ENCODE results near the gene CRCP. TPM values are rescaled to one million over a fixed set of nuclear protein-coding genes. Genes with fewer than 3 reads are reported as not detected.

CRCP gene
- polyA plus RNA-seq, 12 donors: 20.4 to 38.5 (median 21.7) TPM; not detected in 1

- DNase-seq: no peak
Observed at GRCh38 chr7:66185680-66186187, 71.1 kb downstream of the CRCP start.

DNA sequence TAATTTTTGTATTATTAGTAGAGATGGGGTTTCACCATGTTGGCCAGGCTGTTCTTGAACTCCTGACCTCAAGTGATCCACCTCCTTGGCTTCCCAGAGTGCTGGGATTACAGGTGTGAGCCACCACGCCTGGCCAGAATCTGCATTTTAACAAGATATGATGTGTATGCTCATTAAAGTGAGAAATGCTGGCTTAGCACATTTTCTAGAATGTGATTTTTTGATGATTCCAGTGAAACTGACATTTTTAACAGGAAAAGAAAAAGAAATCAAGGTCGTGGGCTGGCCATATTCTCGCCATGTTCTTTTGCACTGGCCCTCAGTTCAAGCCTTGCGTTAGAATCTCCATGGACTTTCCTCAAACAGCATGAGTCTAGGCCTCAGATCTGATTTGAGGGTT lies 72.3 kb downstream of the CRCP start:
- DNase-seq: no peak

DNA sequence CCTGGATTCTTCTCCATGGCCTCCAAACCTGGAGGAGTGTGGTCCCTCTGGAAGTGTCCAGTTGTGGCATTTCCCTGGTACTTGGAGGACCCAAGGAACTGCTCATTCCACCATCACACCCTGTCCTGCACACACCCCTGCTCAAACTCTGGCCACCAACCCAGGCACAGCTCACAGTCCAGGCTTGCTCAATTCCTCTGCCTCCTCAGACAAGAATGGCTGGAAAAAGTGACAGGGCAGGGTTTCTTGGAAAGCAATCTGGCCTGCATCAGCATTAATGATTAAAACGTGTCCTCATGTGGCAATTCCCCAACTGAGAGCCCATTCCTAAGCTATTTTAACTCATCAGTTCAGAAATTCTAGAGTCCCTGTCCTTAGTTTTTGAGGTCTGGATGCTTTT lies 73.3 kb downstream of the CRCP start:
- peak; percentile 88 for DNase-seq

DNA sequence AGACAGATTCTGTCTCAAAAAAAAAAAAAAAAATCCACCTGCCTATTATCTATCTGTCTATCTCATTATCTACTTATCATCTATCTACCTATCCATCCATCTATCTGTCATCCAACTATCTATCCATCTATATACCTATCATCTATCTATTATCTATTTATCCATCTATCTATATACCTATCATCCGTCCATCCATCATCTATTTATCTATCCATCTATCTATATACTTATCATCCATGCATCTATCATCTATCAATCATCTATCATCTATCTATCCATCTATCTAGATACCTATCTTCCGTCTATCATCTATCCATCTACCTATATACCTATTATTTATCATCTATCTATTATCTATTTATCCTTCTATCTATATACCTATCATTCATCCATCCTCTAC lies 74.0 kb downstream of the CRCP start:
- DNase-seq: no peak

- DNase-seq: no peak
Observed at GRCh38 chr7:66189695-66190503, 75.3 kb downstream of the CRCP start.

- DNase-seq: no peak
Observed at GRCh38 chr7:66190504-66190857, 75.8 kb downstream of the CRCP start.

GRCh38 chr7:66193146-66193725 lies 78.6 kb downstream of the CRCP start:
- DNase-seq: no peak

DNA sequence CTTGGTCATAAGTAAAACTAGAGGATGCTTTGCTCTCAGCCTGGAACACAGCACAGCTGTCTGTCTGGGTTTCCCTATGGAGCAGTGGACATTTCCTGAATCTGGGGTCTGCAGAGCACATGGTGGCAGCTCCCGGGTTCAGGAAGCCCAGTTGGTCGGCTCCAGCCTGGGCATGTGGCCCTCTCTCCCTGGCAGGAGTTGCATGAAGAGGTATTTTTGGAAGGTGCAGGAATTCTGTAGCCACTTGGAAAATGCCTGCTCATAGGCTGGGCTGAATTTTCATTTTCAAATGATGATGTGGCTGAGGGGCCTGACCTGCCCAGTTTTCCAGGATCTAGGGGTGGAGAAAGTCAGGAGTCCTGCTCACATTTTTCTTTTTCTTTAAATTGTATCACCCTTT lies 83.8 kb downstream of the CRCP start:
- no peak for DNase-seq

DNA sequence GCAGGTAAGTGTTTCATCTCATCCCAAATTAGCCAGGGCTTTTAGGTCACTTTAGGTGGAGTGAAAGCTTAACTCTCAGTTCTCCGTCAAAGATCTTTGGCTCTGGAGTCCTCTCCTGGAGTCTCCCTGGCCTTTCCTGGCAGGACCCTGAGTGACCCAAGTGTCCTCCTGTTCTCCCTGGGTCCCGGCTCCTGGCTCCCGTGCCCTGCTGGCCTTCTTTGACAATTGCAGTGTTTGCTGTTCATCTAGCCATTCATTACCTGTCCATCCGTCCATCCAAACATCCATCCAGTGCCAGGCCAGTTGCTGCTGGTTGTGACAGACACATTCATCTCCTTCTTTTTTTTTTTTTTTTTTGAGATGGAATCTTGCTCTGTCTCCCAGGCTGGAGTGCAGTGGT lies 84.3 kb downstream of the CRCP start:
- DNase-seq: no peak

DNA sequence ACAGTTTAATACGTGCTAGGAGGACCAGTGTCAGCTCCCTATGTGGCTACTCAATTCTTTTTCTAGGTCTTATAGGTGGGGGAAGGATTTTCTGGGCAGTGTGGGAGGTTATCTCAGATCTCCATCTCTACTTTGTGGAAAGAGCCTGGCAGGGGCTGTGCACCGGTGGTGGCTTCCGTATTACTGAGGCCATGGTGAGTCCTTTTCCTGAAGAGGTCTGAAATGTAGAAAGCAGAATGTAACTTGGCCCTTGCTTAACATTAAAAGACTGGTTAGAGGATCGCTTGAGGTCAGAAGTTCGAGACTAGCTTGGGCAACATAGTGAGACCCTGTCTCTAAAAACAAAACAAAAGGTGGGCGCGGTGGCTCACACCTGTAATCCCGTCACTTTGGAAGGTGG lies 87.8 kb downstream of the CRCP start:
- no peak for DNase-seq

Other genes with a start within 250 kb of the CRCP start
- 10 to 100 TPM in 11 of 12 donors, not detected in 1; 20.7 to 31.4 (median 23.7) TPM for gene VKORC1L1, start 241.8 kb upstream of the CRCP start, polyA plus RNA-seq (ENCODE audit: insufficient read length in 12 of 12)
- gene GUSB, start 132.6 kb upstream of the CRCP start, polyA plus RNA-seq (ENCODE audit: insufficient read length in 12 of 12): 10 to 100 TPM in 11 of 12 donors, not detected in 1; 32.1 to 59.2 (median 37.7) TPM
- 10 to 100 TPM in 6 of 12 donors, 1 to 10 TPM in 5, not detected in 1; 6.9 to 23.4 (median 10.2) TPM for gene ASL, start 39.0 kb upstream of the CRCP start, polyA plus RNA-seq (ENCODE audit: insufficient read length in 12 of 12)
- 10 to 100 TPM in 11 of 12 donors, not detected in 1; 12.7 to 30.2 (median 16.9) TPM for gene TPST1, start 90.5 kb downstream of the CRCP start, polyA plus RNA-seq (ENCODE audit: insufficient read length in 12 of 12)

All from muscle of arm (tissue), 12 donors.